GM21423 (cell line): ENCODE data around the gene RBM47.

Source experiments
- ATAC-seq: cut with Tn5 transposase; IDR thresholded peaks from one replicate; pipeline ENCODE4 v1.9.1; 2021; ENCODE audit warnings: mild to moderate bottlenecking, moderate library complexity; ENCODE audit not compliant: unreplicated experiment

RBM47 gene

GRCh38 chr4:40592034-40592433 lies 37.6 kb downstream of the RBM47 start:
- no peak for ATAC-seq

DNA sequence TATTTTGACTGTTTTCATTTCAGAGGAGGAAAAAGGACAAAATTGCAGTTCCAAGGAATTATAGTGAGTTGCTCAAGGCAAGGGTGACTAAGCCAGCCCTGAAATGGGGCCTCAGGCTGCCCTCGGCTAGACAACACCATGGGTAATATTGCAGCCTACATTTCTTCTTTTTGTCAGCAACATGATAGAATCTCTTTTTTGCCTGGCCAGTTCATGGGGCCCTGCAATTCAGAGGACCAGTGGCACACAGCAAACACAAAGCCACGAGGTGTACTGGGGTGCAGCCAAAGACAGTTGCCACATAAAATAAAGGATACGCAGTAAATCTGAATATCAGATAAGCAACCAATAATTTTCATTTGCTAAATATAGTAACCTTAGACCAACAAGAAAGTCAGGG lies 41.8 kb downstream of the RBM47 start:
- no peak for ATAC-seq

GRCh38 chr4:40587351-40587750 lies 42.3 kb downstream of the RBM47 start:
- ATAC-seq = no peak

- ATAC-seq = no peak
Observed at GRCh38 chr4:40586729-40587128, 42.9 kb downstream of the RBM47 start.

GRCh38 chr4:40586034-40586433 lies 43.6 kb downstream of the RBM47 start:
- ATAC-seq = no peak

- no peak for ATAC-seq
Observed at GRCh38 chr4:40585201-40585799, 44.4 kb downstream of the RBM47 start.

DNA sequence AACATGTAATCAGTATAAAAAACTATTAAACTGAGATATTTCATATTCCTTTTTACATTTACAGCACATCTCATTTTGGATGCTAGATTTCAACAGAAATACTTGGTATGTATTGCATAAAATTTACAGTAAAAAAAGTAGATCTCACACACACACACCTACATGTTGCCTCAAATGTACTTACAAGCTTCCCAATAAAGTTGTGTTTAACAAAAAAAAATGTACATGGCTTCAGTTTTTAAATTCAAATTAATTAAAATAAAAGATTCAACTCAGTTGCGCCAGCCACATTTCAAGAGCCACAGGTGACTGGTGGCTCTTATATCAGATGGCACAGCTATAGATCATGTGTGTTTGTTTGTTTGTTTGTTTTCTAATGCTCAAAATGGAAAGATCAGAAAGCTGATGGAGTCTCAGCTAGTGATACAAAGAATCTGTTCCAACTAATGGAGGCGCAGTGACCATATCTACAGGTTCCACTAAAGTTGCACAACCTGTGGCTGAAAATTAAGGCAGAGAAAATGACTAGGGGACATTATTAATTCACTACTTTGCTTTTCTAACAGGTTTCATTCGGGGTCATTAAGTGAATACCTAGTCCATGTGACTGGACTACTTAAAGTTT lies 45.0 kb downstream of the RBM47 start:
- no peak for ATAC-seq

DNA sequence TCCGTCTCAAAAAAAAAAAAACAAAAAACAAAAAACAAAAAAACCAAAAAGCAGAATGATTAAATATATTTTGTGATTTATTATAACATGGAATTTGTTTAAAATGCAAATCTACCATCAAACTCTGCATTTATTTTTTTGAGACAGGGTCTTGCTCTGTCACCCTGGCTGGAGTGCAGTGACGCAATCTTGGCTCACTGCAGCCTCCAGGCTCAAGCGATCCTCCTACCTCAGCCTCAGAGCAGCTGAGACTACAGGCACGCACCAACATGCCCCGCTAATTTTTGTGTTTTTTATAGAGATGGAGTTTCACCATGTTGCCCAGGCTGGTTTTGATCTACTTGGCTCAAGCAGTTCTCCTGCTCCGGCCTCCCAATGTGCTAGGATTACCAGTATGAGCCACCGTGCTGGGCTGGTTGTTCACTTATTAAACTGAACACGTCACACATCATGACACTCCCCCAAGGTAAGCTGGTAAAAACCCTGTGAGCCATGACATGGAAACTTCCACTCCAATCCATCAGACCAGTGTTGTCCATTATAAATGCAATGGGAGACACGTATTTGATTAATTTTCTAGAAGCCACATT lies 45.7 kb downstream of the RBM47 start:
- ATAC-seq = no peak

GRCh38 chr4:40582413-40582812 lies 47.3 kb downstream of the RBM47 start:
- ATAC-seq = no peak

DNA sequence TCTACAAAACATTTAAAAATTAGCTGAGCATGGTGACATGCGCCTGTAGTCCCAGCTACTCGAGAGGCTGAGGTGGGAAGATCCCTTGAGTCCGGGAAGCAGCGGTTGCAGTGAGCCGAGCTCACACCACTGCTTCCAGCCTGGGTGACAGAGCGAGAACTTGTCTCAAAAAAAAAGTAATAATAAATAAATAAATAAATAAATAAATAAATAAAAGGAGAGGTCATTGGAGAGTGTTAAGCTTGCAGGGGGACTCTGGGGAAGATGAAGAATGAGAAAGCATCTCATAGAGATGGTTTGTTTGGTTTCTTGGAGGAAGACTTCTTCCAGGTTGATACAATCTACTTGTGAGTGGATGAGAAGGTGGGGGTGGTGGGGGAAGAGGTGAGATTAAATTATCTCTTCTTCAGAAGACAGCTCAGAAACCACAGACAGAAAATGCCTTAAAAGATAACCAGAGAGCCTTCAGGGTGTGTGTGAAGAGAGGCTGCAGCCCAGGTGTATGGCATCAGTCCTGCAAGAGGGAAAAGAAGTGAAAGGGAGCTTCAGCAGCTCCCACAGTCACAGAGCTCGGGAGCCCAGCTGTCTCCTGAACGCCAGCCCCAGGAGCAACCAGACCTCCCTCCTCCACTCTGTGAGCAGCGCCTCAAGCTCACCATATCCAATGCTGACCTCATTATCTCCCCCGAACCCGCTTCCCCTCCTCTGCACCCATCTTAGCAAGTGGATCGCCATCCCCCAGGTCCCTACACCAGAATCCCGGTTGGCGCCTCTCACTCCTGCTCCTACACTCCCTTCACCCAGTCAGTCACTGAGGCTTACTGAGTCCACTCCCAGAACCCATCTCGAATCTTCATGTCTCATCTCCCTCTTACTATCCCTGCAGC lies 48.2 kb downstream of the RBM47 start:
- no peak for ATAC-seq

DNA sequence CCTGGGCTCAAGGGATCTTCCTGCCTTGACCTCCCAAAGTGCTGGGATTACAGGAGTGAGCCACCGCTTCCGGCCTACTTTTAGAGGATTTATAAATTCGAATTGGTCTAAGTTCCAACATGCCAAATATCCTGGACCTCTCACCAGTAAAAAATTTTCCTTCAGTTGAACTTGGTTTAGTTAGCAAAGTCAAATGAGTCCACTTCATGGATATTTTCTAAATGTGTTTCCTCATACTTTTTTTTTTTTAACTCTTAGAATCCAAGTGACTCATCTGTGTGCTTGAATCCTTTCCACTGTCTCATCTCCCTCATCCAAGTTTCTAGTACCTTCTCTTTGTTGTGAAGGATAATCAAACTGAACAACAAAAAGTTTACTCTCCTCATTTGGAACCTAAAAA lies 49.7 kb downstream of the RBM47 start:
- ATAC-seq = no peak

DNA sequence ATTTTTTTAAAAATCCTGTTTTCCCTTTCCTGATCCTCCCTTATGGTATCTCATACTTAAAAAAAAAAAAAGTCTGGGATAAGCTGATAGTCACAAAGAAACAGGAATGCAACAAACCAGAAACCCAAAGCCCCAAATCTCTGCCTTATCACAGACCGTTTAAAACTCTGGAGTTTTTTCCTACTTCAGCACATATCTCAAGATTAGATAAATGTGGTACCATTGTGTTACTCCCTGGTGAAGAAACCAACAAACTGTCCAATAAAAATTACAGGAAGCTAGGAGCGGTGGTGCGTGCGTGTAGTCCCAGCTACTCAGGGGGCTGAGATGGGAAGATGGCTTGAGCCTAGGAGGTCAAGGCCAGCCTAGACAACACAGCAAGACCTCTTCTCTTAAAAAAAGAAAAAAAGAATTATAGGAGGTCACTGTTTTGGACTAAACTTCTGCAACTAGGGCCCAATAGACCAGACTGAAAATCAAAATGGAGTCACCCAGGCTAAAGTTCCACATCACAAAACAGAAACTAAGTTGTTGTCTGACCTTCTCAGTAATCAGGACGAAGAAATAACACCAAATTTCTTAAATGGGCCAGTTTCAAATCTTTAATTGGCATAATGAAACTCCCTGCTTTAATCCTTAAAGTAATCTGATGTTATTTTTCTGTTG lies 51.9 kb downstream of the RBM47 start:
- no peak for ATAC-seq

GRCh38 chr4:40576651-40577480 lies 52.8 kb downstream of the RBM47 start:
- ATAC-seq = peak; percentile 69

DNA sequence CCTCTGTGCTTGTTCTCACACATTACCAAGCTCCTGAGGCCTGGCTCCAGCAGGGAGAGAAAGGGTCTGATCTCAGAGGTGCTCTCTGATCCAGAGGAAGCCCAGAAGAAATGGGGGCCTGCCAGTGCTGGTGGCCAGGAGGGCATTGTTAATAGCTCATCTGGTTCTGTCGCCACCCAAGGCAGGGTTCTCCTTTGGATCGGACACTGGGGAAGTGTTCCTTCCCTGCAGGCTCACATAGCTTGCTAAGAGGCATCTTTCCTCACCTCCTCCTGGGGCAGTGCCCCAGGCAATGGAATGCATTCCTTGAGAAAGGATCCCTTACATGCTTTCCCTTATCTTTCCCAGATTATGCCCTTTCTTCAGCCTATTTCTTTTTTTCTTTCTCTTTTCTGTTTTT lies 53.8 kb downstream of the RBM47 start:
- ATAC-seq = no peak

DNA sequence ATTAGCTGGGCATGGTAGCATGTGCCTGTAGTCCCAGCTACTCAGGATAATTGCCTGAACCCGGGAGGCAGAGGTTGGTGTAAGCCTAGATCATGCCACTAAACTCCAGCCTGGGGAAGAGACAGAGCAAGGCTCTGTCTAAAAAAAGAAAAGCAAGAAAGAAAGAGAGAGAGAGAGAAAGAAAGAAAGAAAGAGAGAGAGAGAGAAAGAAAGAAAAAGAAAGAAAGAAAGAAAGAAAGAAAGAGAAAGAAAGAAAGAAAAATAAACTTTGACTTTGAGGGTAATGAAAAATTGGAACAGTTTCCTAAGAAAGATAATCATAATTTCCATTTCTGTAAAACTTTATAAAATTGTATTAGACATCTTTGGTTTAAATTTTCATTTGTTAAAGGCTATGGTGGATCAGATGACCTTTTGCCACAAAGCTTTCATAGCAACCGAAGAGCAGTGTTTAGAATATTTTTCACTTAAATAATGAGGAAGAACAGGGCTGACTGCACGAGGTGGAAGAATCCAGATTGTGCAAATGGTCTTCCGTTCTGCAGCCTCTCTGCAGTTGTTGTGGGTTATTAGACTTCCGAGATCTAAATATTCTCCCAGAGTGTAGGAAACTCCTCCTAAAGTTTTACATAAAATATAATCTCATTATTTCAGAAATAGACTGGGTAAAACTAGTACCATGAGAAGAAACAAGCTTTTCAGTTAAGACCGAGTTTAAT lies 55.9 kb downstream of the RBM47 start:
- ATAC-seq = no peak

- ATAC-seq = no peak
Observed at GRCh38 chr4:40572692-40573310, 56.9 kb downstream of the RBM47 start.

DNA sequence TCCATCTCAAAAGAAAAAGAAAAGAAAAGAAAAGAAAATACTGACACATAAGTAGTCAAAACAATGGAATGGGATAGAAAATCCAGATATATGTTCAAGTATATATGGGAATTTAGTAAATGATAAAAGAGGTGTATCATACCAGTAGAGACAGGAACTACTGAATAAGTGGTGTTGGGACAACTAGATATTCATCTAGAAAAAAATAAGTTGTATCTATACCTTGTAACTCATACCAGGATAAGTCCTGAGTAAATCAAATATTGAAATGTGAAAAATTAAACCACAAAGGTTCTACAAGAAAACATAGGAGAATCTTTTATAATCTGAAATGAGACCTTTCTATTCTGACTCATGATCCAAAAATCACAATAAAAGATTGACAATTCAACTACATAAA lies 58.5 kb downstream of the RBM47 start:
- ATAC-seq = no peak

- ATAC-seq = no peak
Observed at GRCh38 chr4:40570348-40571077, 59.2 kb downstream of the RBM47 start.
